ENCODE results near the gene TIMM8A. TPM values are rescaled to one million over a fixed set of nuclear protein-coding genes. Genes with fewer than 3 reads are reported as not detected.
A peak's percentile ranks its signal among the peaks of the same experiment; 100 is the strongest.

Gene TIMM8A
- total RNA-seq (2014; rRNA removed; shearing (Covaris generic)): 19.3 and 23.5 TPM in 2 replicates
- 38.3 and 41.7 TPM in 2 replicates for polyA plus RNA-seq (2016; fragmentation: Nextera tagmentation; extraction: Ambion mirVana)
- long read RNA-seq, transcript TIMM8A-205 (2 exons, 1,194 nt): major isoform, 12 of 13 reads
- long read RNA-seq, partial matches to known transcripts: 0 of 13 reads
- long read RNA-seq, other reads (novel, unspliced or antisense): 0 of 13 reads

DNA sequence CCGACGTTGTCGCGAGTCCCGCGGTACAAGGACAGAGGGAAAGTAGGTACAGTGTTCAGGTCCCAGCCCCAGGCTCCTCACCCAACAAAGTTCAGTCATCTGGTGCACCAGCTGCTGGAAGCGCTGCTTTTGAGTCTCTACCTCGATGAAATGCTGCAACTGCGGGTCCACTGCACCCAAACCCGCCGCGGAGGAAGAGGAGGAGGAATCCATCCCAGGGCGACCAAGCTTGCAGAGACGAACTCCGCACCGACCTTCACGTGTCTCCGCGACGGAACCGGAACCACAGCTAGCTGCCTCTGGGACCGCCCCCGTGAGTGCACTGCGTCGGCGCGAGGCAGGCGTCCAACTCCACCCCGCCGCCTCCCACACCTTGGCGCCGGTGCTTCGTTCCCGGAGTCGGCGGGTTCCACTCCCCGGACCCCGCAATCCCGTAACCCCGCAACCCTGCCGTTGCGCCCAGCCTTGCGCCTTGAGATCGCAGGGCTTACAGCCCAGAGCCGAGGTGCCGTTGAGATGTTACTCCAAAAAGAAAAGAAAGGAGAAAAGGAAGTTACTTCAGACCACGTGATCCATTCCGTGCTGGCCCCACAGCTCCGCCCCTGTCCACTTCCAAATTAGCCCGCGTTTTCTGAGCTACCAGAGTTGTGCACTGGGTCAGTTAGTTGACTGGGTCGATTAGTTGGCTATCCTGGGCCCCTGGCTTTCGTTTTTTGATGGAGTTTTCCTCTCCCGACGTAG is at the start of gene TIMM8A:
TIMM8A (minus strand) TSS at position 291 of the 741 bp plus-strand sequence; CDS start at position 213, 78 bp downstream.
- H3K27ac ChIP-seq (ENCODE audit: low read depth): peak within 1 kb of the TSS; percentile 85; the same call in 1 of the 2 replicates
- DNase-seq (ENCODE audit: low spot score): peak; percentile 78
- peaks cover 2% of the 10 kb centered on the region for H3K27me3 Mint-ChIP-seq (ENCODE audit: insufficient read depth, low read depth, poor library complexity)
- H3K4me2 ChIP-seq: peak within 1 kb of the TSS; percentile 84
- H3F3A ChIP-seq (replicated peaks; ENCODE audit: low read depth): no peaks in the 10 kb centered on the region
- H3K9me2 ChIP-seq (ENCODE audit: insufficient read depth): no peaks in the 10 kb centered on the region
- H2AFZ ChIP-seq: peak within 1 kb of the TSS; percentile 90; the same call in 1 of the 2 replicates
- H3K4me3 Mint-ChIP-seq: peak within 1 kb of the TSS; percentile 89
- no peaks in the 10 kb centered on the region for H3K27me3 ChIP-seq (ENCODE audit: insufficient read depth)
- no peak for TF ChIP-seq ZNF331 (CRISPR knock-in tag; IDR thresholded peaks at IDR 0.05; ENCODE audit: low read depth)
- TF ChIP-seq, protein P1, sequence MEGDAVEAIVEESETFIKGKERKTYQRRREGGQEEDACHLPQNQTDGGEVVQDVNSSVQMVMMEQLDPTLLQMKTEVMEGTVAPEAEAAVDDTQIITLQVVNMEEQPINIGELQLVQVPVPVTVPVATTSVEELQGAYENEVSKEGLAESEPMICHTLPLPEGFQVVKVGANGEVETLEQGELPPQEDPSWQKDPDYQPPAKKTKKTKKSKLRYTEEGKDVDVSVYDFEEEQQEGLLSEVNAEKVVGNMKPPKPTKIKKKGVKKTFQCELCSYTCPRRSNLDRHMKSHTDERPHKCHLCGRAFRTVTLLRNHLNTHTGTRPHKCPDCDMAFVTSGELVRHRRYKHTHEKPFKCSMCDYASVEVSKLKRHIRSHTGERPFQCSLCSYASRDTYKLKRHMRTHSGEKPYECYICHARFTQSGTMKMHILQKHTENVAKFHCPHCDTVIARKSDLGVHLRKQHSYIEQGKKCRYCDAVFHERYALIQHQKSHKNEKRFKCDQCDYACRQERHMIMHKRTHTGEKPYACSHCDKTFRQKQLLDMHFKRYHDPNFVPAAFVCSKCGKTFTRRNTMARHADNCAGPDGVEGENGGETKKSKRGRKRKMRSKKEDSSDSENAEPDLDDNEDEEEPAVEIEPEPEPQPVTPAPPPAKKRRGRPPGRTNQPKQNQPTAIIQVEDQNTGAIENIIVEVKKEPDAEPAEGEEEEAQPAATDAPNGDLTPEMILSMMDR (conservative IDR thresholded peaks at IDR 0.05; ENCODE audit: low read depth in 2 of 2): no peak
- TF ChIP-seq CREB1 (CRISPR knock-in tag; IDR thresholded peaks at IDR 0.05; ENCODE audit: low read depth): 0 out of 2 replicates have a peak, but pooled peaks have one; percentile 3
- TF ChIP-seq STAT1 (IDR thresholded peaks at IDR 0.05; ENCODE audit: unreplicated experiment): no peak
- TF ChIP-seq EZH2 (IDR thresholded peaks at IDR 0.05; ENCODE audit: low read depth, unreplicated experiment): no peak
- no peak for TF ChIP-seq JUNB (IDR thresholded peaks at IDR 0.05; ENCODE audit: unreplicated experiment)
- no peak for TF ChIP-seq ZNF114 (CRISPR knock-in tag; IDR thresholded peaks at IDR 0.05)
- TF ChIP-seq, protein P2, sequence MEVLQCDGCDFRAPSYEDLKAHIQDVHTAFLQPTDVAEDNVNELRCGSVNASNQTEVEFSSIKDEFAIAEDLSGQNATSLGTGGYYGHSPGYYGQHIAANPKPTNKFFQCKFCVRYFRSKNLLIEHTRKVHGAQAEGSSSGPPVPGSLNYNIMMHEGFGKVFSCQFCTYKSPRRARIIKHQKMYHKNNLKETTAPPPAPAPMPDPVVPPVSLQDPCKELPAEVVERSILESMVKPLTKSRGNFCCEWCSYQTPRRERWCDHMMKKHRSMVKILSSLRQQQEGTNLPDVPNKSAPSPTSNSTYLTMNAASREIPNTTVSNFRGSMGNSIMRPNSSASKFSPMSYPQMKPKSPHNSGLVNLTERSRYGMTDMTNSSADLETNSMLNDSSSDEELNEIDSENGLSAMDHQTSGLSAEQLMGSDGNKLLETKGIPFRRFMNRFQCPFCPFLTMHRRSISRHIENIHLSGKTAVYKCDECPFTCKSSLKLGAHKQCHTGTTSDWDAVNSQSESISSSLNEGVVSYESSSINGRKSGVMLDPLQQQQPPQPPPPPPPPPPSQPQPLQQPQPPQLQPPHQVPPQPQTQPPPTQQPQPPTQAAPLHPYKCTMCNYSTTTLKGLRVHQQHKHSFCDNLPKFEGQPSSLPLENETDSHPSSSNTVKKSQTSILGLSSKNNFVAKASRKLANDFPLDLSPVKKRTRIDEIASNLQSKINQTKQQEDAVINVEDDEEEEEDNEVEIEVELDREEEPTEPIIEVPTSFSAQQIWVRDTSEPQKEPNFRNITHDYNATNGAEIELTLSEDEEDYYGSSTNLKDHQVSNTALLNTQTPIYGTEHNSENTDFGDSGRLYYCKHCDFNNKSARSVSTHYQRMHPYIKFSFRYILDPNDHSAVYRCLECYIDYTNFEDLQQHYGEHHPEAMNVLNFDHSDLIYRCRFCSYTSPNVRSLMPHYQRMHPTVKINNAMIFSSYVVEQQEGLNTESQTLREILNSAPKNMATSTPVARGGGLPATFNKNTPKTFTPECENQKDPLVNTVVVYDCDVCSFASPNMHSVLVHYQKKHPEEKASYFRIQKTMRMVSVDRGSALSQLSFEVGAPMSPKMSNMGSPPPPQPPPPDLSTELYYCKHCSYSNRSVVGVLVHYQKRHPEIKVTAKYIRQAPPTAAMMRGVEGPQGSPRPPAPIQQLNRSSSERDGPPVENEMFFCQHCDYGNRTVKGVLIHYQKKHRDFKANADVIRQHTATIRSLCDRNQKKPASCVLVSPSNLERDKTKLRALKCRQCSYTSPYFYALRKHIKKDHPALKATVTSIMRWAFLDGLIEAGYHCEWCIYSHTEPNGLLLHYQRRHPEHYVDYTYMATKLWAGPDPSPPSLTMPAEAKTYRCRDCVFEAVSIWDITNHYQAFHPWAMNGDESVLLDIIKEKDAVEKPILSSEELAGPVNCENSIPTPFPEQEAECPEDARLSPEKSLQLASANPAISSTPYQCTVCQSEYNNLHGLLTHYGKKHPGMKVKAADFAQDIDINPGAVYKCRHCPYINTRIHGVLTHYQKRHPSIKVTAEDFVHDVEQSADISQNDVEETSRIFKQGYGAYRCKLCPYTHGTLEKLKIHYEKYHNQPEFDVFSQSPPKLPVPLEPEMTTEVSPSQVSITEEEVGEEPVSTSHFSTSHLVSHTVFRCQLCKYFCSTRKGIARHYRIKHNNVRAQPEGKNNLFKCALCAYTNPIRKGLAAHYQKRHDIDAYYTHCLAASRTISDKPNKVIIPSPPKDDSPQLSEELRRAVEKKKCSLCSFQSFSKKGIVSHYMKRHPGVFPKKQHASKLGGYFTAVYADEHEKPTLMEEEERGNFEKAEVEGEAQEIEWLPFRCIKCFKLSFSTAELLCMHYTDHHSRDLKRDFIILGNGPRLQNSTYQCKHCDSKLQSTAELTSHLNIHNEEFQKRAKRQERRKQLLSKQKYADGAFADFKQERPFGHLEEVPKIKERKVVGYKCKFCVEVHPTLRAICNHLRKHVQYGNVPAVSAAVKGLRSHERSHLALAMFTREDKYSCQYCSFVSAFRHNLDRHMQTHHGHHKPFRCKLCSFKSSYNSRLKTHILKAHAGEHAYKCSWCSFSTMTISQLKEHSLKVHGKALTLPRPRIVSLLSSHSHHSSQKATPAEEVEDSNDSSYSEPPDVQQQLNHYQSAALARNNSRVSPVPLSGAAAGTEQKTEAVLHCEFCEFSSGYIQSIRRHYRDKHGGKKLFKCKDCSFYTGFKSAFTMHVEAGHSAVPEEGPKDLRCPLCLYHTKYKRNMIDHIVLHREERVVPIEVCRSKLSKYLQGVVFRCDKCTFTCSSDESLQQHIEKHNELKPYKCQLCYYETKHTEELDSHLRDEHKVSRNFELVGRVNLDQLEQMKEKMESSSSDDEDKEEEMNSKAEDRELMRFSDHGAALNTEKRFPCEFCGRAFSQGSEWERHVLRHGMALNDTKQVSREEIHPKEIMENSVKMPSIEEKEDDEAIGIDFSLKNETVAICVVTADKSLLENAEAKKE (CRISPR knock-in tag; IDR thresholded peaks at IDR 0.05): no peak
- TF ChIP-seq EZH2phosphoT487 (IDR thresholded peaks at IDR 0.05; ENCODE audit: unreplicated experiment): no peak
- TF ChIP-seq POLR2AphosphoS5 (IDR thresholded peaks at IDR 0.05; ENCODE audit: low read depth): peak; percentile 90
- no peak for TF ChIP-seq NANOG (IDR thresholded peaks at IDR 0.05; ENCODE audit: borderline replicate concordance)
- TF ChIP-seq, protein P3, sequence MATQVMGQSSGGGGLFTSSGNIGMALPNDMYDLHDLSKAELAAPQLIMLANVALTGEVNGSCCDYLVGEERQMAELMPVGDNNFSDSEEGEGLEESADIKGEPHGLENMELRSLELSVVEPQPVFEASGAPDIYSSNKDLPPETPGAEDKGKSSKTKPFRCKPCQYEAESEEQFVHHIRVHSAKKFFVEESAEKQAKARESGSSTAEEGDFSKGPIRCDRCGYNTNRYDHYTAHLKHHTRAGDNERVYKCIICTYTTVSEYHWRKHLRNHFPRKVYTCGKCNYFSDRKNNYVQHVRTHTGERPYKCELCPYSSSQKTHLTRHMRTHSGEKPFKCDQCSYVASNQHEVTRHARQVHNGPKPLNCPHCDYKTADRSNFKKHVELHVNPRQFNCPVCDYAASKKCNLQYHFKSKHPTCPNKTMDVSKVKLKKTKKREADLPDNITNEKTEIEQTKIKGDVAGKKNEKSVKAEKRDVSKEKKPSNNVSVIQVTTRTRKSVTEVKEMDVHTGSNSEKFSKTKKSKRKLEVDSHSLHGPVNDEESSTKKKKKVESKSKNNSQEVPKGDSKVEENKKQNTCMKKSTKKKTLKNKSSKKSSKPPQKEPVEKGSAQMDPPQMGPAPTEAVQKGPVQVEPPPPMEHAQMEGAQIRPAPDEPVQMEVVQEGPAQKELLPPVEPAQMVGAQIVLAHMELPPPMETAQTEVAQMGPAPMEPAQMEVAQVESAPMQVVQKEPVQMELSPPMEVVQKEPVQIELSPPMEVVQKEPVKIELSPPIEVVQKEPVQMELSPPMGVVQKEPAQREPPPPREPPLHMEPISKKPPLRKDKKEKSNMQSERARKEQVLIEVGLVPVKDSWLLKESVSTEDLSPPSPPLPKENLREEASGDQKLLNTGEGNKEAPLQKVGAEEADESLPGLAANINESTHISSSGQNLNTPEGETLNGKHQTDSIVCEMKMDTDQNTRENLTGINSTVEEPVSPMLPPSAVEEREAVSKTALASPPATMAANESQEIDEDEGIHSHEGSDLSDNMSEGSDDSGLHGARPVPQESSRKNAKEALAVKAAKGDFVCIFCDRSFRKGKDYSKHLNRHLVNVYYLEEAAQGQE (IDR thresholded peaks at IDR 0.05; ENCODE audit: unreplicated experiment): no peak
- TF ChIP-seq ETS1 (IDR thresholded peaks at IDR 0.05): no peak
- no peaks in the 10 kb centered on the region; the same call in 1 of the 2 replicates for H3K36me3 ChIP-seq (ENCODE audit: insufficient read depth)
- H3K4me1 ChIP-seq (ENCODE audit: insufficient read depth): no peaks in the 10 kb centered on the region
- peak within 1 kb of the TSS; percentile 94 for H3K27ac Mint-ChIP-seq
- peak; percentile 98 for ATAC-seq
- H4K20me1 ChIP-seq (replicated peaks; ENCODE audit: insufficient read depth): no peaks in the 10 kb centered on the region
- peaks cover 34% of the 10 kb centered on the region for H3K79me2 ChIP-seq (replicated peaks; ENCODE audit: insufficient read depth)
- H3K4me1 Mint-ChIP-seq: peaks cover 2% of the 10 kb centered on the region; the same call in 2 of the 3 replicates
- peak within 1 kb of the TSS; percentile 84 for H3K4me3 ChIP-seq
- peaks cover 25% of the 10 kb centered on the region; the same call in 2 of the 3 replicates for H3K36me3 Mint-ChIP-seq (ENCODE audit: low read depth)
- no peaks in the 10 kb centered on the region for H3K9me3 Mint-ChIP-seq

All from GM23338 (cell line).